ENCODE results near the gene EEFSEC.

GRCh38 chr3:128170866-128171516, 17.7 kb downstream of the EEFSEC start:
- TF ChIP-seq CTCF (IDR thresholded peaks at IDR 0.05; ENCODE audit: low read depth, low read length) = peak; percentile 71
- no peak for TF ChIP-seq POLR2A (IDR thresholded peaks at IDR 0.05; ENCODE audit: extremely low read depth, insufficient read length)
- TF ChIP-seq, protein P1, sequence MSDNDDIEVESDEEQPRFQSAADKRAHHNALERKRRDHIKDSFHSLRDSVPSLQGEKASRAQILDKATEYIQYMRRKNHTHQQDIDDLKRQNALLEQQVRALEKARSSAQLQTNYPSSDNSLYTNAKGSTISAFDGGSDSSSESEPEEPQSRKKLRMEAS (IDR thresholded peaks at IDR 0.05; ENCODE audit: low read depth, low read length) = peak; percentile 38; the same call in 1 of the 2 replicates
- TF ChIP-seq MYC (IDR thresholded peaks at IDR 0.05; ENCODE audit: low read depth, low read length) = no peak

All from NB4 (cell line).